Activated CD4-positive, alpha-beta T cell treated with anti-CD3 and anti-CD28 coated beads, Interleukin-2, amount 50 U/mL, for 1 hour (primary cell): Measurements from ENCODE around the gene PDRG1.
"Not testable (repeated sequence)": the region's sequence is repeated elsewhere in the genome, so short reads cannot be mapped to it uniquely, and the experiment has no call there.

Experiments
- DNase-seq: peaks from one replicate; pipeline ENCODE4 v3.0.0-alpha.2; 2020

Gene PDRG1

GRCh38 chr20:31925631-31926030 is 26.2 kb downstream of the PDRG1 start:
- no peak for DNase-seq

GRCh38 chr20:31924561-31924960 is 27.3 kb downstream of the PDRG1 start:
- no peak for DNase-seq

DNA sequence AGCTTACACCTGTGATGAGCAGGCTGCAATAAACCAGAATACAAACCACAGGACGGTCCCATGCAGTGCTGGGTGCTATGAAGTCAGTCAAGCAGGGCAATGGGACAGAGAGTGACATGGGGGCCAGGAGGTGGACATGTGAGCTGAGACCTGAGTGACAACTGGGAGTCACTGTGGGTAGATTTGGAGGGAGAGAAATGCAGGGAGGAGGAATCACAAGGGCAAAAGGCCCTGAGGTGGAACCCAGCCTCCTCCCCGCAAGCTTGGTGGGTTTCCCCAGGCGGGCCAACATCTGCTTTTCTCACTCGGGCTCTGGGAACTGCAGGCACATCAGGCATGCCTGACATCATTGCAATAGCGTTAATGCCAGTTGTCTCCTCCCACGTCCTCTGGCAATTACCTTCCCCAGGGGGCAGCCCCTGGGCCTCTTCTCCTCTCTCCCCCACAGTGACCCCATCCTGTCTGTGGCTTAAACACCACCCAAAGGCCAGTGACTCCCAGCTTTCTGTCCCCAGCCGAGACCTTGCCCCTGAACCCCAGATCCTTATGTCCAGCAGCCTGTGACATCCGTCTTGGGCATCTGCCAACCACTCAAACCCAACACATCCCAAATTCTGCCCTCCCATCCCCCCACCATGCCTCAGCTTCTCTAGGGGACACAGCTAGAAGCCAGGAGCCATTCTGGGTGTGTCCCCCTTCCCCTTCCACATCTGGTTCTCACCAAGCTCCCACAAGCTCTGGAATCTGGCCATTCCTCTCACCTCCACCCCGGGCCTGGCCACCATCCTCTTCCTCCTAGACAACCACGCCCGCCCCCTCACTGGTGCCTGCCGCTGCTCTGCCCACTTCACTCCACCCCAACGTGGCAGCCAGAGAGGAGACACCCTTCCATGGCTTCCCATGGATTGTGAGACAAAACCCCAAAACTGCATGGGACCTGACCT is 28.2 kb downstream of the PDRG1 start:
- DNase-seq = no peak

- no peak for DNase-seq
These were observed 29.3 kb downstream of the PDRG1 start for GRCh38 chr20:31922588-31922987.

GRCh38 chr20:31922181-31922580 is 29.7 kb downstream of the PDRG1 start:
- DNase-seq = no peak

DNA sequence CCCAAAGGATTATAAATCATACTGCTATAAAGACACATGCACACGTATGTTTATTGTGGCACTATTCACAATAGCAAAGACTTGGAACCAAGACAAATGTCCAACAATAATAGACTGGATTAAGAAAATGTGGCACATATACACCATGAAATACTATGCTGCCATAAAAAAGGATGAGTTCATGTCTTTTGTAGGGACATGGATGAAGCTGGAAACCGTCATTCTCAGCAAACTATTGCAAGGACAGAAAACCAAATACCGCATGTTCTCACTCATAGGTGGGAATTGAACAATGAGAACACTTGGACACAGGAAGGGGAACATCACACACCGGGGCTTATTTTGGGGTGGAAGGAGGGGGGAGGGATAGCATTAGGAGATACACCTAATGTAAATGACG is 30.4 kb downstream of the PDRG1 start:
- DNase-seq = not testable (repeated sequence)

- no peak for DNase-seq
These were observed 31.5 kb downstream of the PDRG1 start for GRCh38 chr20:31920275-31920855.

GRCh38 chr20:31919410-31920155 is 32.3 kb downstream of the PDRG1 start:
- no peak for DNase-seq

DNA sequence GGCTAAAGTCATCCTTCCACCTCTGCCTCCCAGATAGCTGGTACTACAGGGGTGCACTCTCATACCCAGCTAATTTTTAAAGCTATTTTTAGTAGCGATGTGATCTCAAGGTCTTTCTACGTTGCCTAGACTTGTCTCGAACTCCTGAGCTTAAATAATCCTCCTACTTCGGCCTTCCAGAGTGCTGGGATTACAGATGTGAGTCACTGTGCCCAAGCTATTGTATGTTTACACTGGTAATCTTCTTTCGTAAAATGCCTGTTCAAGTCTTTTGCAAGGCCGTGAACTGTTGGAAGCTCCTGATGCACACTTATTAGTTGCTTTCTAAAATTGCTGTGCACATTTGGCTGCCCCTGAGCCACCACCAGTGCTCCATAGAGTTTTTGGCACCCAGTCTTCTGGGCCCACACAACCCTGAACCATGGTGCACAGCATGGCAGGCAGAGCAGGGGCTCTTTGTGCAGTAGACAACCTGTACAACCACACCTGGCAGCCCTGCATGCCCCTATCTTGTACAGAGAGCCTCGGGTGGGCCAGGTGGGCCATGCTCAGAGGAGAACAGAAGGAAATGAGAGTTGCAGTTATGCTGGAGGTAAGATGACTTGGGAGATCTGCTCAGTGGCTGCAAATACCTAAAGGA is 33.3 kb downstream of the PDRG1 start:
- no peak for DNase-seq

DNA sequence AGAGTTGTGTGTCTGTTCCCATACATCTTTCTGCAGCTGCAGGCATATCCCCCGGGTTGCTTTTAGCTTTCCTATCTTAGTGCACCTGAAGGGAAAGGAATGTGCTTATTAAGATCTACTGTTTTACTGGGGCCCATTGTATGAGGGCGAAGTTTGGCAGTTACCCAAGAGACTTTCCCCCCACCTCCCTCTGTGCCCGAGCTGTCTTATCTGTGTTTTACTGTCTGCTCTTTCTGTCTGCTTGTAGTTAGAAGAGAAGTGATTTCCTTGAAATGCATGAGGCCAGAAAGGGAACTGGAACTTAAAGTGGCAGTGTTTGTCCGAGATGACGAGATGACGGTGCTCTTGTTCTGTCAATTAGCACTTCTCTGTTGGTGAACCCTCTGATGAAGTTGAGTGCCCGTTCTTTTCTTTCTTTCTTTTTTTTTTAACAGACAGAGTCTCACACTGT is 33.9 kb downstream of the PDRG1 start:
- DNase-seq = not testable (repeated sequence)

GRCh38 chr20:31916708-31917107 is 35.1 kb downstream of the PDRG1 start:
- no peak for DNase-seq

DNA sequence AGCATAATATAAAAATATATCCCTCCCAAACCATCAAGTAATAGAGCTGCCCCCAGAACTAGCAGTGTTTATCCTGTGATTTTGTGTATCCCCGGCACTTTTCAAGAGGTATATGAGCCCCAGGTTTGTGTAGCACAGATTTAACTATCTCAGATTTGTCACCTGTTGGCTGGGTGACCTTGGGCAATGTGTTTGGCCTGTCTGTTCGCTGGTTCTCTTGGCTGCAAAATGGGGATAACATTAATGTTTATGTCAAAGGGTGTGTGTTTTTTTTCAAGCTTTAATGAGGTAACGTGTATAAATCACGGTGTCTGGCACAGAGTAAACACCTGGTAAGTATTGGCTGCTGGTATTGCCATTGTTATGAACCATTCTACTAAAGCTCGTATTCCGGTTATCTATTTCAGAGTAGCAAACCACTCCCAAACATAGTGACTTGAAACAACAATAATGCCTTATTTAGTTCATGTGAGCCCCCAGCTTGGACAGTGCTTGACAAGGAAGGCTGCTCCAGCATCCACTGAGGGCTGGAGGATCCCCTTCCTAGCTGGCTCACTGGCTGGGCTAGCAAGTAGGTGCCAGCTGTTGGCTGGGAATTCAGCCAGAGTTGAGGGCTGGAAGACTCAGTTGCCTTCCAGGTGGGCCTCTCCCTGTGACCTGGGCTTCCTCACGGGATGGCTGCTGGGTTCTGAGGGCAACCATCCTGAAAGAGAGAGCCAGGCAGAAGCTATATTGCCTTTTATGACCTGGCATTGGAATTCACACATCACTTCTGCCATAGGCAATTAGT is 36.2 kb downstream of the PDRG1 start:
- no peak for DNase-seq

GRCh38 chr20:31914170-31914569 is 37.7 kb downstream of the PDRG1 start:
- no peak for DNase-seq

DNA sequence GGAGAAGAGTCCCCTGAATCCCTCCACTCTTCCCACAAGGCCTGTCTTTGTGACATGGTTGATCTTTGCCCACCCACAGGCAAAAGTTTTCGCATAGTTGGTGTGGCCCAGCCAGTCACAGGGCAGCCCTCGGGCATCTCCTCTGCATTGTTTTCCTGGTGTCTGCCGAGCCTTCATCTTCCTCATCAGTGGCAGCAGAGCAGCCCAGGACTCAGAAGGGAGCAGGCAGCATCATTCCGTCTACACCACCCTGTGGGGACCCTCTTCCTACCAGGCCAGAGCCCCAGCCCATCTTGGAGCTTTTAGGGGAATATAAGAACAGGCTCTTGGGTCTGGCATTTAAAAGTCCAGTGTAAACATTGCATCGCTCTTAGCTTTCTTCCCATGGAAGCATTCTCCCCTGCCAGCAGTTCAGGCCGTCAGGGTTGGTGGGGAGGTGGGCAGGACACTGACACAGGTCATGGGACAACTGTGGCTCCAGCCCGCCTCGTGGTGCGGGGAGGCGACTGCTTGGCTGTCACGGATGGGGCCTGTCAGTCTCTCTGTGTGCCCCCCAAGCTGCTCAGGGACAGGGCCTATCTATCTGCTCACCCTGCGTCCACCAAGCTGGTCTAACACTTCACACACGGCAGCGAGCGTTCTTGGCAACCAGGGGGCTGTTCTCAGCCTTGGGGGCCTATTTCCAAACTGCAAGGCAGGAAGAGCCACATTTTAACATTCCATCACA is 38.3 kb downstream of the PDRG1 start:
- no peak for DNase-seq

DNA sequence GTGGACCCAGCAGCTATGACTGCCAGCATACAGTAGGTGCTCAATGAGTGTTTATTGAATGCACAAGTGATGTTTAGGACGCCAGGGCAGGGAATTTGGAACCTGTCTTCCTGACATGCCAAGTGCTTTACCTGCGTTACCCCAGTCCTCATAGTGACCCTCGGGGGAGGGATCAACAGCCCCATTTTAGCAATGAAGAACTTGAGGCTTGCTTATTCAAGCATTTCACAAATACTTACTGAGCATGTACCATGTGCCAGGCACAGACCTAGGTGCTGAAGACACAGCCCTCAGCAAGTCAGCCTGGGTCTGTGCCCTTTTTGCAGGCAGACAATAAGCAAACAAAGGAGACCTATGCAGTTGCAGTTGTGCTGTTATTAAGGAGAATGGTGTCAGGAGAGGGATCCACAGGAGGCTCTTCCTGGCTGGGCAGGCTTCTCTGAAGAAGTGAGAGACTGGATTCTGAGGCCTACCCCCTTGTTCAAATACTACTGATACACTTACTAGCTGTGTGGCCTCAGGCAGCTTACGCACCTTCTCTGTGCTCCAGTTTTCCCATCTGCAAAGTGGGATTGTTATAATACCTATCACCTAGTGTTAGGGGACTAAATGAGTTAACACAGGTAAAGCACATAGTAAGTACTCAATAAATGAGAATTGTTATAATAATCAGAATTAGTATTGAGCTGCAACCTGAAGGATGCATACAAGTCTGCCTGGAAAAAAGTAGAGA is 41.6 kb downstream of the PDRG1 start:
- DNase-seq = no peak

- no peak for DNase-seq
These were observed 42.4 kb downstream of the PDRG1 start for GRCh38 chr20:31909253-31910070.

DNA sequence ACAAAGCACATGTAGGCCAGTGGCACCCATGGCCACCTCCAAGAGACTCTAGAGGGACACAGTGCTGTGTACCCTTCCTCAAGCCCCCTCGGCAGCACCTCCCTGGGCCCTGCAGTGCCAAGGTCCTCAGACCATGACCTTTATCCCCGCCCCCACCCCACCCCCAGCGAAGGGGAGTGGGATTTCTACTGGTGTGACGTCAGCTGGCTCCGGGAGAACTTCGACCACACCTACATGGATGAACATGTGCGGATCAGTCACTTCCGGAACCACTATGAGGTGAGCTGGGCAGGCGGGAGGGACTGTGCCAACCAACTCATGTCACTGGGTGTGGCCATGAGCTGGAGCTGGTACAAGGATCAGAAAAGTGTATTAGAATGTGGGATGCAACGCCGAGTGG is 43.4 kb downstream of the PDRG1 start:
- DNase-seq = no peak

GRCh38 chr20:31908016-31908415 is 43.8 kb downstream of the PDRG1 start:
- no peak for DNase-seq

GRCh38 chr20:31907046-31907445 is 44.8 kb downstream of the PDRG1 start:
- DNase-seq = no peak

GRCh38 chr20:31906001-31906400 is 45.8 kb downstream of the PDRG1 start:
- DNase-seq = no peak
